Stimulated activated CD4-positive, alpha-beta T cell treated with anti-CD3 and anti-CD28 coated beads, Interleukin-2, amount 100 ng/mL, for 48 hours (primary cell): Measurements from ENCODE around the gene VDR.
"Not testable (repeated sequence)": the region's sequence is repeated elsewhere in the genome, so short reads cannot be mapped to it uniquely, and the experiment has no call there.

Experiments
- DNase-seq, 2 donors: peaks; one replicate each; pipeline ENCODE4 v3.0.0-alpha.2; 2020

VDR gene

GRCh38 chr12:47824198-47824597 lies 80.6 kb downstream of the VDR start:
- no peak for DNase-seq

- DNase-seq = no peak
These were observed 81.2 kb downstream of the VDR start for GRCh38 chr12:47823422-47824086.

GRCh38 chr12:47822863-47823262 lies 81.9 kb downstream of the VDR start:
- no peak for DNase-seq

GRCh38 chr12:47822401-47822800 lies 82.4 kb downstream of the VDR start:
- DNase-seq = no peak

GRCh38 chr12:47821346-47821706 lies 83.5 kb downstream of the VDR start:
- no peak for DNase-seq

GRCh38 chr12:47820631-47821345 lies 84.0 kb downstream of the VDR start:
- no peak for DNase-seq

- peak; percentile 60 to 68 for DNase-seq
These were observed 84.7 kb downstream of the VDR start, which contains the start of gene HDAC7 for GRCh38 chr12:47819896-47820630. Gene HDAC7, minus strand, starts transcription at chr12:47819903. Its CDS starts 118 bp downstream, at chr12:47819785.

GRCh38 chr12:47819138-47819895 lies 85.5 kb downstream of the VDR start:
- DNase-seq = peak in 1 of 2 donors; percentile 52

- DNase-seq = no peak
These were observed 86.2 kb downstream of the VDR start for GRCh38 chr12:47818467-47819137.

GRCh38 chr12:47818007-47818376 lies 86.8 kb downstream of the VDR start:
- DNase-seq = no peak

- DNase-seq = no peak
These were observed 87.4 kb downstream of the VDR start for GRCh38 chr12:47817272-47818006.

GRCh38 chr12:47816403-47817271 lies 88.2 kb downstream of the VDR start:
- DNase-seq = no peak

GRCh38 chr12:47815447-47815846 lies 89.3 kb downstream of the VDR start:
- not testable (repeated sequence) for DNase-seq

- DNase-seq = no peak
These were observed 90.1 kb downstream of the VDR start for GRCh38 chr12:47814539-47815170.

GRCh38 chr12:47813511-47814196 lies 91.1 kb downstream of the VDR start:
- no peak for DNase-seq

GRCh38 chr12:47812797-47813510 lies 91.8 kb downstream of the VDR start:
- peak; percentile 82 to 84 for DNase-seq

- no peak for DNase-seq
These were observed 93.0 kb downstream of the VDR start for GRCh38 chr12:47811581-47812484.

- no peak for DNase-seq
These were observed 93.8 kb downstream of the VDR start for GRCh38 chr12:47811072-47811396.
